C1 segment of cervical spinal cord (tissue), 14 donors: ENCODE data around the gene ANKH.
A peak's percentile ranks its signal among the peaks of the same experiment; 100 is the strongest.

Source experiments
- DNase-seq, 14 donors: peaks; one replicate each; lab custom pipeline; 2025; lab: John Stamatoyannopoulos, UW

ANKH gene

DNA sequence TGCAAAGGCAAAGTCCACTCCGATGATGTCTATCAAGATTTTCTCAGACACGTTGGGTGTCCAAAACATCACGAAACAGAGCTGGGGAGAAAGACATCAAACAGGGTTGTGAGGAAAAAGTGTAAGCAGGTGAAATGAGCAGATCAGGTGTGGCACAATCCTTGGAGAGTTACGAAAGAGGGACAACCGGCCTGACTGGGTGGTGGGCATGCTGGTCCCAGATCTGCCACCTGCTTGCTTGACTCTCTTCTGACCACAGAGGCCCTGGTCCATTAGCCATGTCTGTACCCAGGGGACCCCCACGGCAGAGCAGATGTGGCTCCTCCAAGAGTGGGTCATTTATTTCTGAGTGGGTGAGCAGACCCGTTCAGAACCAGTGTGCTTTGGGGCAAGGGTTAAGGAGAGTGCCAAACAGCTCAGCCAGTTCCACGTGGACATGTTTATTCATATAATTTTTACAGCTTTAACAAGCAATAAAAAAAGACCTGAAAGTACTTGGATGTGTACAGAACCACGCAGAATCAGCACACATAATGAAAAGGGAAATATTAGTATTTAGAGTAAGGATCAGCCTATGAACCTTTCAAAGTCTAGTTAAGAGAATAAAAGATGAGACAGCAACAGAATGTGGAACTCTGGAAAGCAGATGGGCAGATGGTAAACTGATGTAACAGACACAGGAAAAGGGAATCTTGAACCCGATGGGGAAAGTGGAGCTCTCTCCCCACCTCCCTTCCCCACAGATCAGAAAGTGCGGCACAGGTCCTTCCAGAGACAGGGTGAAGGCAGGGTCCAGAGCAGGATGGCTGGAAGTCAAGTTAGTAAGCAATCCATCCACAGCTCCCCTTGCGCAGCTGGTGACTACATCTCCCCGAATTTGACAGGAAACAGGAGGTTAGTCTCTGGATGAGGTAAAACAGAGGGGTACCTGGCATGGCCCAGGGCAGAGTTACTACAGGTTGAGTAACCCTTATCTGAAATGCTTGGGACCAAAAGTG lies 154.5 kb downstream of the ANKH start:
- no peak for DNase-seq

DNA sequence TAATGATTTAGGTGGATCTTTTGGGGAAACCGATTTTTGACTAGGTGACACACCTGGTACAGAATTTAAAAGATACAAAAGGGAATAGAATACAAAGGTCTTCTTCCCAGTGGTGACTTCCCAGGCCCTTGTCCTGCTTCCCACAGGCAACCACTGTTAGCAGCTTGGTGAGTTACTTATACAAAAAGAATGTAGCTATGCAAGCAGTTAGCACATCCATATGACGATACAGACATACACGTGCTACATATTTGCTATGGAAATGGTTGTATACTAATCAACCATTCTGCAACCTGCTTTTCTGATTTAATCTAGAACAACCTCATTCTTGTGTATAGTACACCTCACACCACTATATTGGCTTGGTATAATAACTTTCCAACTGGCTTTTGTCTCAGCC lies 156.1 kb downstream of the ANKH start:
- DNase-seq: no peak

DNA sequence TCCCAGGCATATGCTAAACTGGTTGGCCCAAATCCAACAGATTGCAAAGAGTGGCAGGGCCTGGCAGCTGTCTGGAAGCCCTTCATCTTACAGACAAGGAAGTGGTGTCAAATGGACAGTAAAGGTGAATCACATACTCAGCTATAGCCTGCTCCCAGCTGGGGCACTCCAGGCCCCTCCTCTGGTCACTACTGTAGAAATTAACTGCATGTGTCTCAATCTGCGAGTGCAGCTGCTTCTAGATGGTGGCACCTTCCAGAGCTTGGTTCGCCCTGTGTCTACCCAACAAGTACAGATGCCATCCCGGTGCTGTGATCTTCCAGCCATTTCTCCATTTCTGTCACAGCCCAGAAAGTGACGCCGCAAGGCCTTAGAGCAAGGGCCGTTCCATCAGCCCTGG lies 156.9 kb downstream of the ANKH start:
- DNase-seq: no peak

DNA sequence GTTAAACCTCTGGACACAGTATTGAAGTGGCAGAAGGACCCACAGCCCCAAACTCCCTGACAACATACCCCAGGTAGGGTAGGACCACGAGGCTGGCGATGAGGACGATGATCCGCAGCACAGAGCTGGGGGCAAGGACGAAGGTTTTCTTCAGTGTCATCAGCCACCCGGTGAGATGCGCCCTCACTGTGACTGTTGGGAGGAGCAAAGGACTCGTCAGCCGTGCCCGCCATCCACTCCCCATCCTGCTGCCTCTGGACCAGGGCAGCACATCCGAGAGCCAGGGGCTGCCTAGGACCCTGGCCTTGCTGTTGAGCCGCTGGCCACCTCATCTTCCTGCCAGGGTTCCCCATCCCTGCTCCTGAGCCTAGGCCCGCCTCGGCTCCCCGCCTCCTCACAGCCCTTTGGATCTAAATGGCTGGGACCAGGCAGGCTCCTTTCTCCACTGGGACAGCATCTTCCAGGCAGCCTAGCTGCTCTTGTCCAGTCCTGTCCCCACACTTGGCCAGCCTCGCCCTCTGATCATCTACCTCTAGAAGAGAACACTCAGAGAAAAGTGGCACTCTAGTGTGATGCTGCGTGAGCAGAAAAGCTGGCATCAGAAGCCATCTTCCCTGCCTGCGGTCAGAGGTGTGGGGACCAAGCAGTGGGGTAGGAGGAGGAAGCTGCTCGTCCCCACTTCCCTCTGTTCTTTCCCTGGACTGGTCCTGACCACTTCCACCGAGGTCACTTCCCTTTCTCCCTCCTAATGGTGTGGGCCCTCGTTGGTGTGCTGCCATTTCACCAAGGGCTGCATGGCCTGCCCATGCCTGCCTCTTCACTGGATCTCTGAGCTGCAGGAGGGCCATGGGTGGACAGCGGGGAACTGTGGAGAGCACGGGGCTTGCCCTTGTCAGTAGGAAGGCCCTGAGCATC lies 157.8 kb downstream of the ANKH start:
- DNase-seq: no peak

DNA sequence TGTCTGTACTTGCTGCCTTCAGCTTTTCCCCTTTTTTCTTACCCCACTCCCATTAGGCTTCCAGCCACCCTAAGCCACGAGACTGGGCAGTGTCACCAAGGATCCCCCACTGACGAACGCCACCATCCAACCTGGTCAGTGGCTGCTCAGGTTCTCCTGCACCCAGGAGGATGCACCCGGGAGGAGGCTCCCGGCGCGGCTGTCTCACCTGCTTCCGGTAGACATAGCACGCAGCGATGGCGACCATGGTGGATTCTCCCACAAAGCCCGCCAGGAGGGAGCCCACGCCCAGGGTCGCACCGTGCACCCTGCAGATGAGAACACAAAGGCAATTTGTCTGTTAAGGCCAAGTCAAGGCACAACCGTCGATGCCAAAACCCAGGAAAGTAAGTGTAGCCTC lies 158.9 kb downstream of the ANKH start:
- no peak for DNase-seq

DNA sequence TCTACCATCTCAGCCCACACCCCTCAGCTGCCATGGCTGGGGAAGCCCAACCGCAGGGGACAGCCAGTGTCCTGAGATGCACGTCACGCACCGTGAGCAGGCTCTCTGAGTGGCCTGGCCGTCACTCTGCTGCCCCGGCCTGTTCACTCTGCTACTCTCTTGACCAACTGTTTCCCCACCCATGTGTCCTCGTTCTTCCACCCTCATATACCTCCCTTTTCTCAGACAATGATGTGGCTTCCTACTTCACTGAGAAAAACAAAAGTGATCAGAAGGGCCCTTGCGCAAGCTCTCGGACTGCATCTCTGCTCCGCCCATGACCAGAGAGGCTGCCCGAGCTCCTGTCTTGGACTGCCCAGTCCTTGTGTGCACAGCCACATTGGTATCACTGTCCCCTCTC lies 159.4 kb downstream of the ANKH start:
- no peak for DNase-seq

DNA sequence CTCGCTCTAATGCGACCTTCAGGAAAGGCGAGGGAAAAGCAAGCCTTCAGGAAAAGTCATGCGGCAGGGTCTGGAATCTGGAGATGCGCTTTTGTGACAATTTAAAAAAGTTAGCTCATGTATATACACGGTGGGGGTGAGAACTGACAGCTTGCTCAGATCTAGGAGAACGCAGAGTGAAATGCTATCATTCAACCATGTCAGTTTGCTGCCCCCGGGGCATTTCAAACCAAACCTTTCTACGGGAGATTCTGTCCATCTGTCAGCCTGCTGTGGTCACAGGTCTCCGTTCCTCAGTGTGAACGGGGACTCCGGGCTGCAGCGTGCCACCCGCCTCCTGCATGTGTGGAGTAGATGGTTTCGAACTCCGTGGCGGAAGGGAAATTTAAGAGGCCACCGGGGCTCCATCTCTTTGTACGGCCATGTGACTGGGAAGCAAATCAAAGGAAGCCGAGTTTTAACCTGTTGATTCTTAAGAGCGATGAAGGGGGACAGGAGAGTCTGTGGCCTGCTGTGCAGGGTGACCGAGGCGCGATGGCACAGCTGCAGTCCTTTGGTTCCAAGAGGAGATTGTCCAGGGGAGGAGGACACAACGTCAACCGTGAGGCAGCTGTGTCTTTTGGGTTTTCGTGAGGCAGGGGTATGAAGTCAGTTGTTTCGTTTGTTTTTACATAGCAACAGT lies 161.1 kb downstream of the ANKH start:
- DNase-seq: no peak

DNA sequence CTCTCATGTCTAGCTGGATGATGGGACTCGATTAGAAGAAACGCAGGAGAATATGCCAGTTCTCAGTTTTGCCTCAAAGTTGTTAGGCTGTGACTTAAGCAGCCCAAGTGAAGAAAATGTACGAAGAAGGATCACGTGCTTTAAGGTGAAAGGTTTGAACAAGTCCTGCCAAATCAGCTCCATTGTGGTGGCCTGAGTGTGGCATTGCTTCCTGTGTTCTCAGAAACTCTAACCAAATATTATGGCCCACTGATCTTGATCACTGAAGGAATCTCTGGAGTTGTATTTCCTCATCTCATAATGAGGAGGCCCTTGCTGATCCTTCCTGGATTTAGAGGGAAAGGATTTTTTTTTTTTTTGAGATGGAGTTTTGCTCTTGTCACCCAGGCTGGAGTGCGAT lies 163.0 kb downstream of the ANKH start:
- DNase-seq: no peak

DNA sequence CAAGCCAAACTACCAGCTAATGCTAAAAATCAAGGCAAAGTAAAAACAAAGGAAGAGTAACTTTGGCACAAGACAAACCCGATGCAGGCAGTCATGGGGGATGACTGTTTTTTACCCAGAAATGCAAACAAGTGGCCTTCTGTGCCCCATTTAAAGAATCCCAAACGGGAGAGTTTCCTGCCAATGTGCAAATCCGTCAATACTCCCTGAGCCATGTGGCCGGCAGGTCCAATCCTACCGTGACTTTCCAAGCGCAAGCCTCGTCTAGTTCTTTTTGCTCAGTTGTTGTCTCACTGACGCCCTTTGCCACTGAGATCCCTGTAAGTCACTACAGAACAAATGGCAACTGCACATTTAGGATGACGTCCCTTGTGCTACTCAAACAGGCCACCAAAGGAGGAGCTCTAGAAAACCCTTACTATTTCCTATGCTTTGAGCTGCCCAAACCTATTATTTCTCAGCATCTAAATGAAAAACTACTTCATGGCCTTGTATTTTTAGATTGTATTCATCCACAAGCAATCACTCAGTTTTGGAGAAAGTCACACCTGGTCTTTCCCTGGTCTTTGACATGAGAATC lies 163.7 kb downstream of the ANKH start:
- DNase-seq: peak in 2 of 14 donors; percentile 41 to 69

DNA sequence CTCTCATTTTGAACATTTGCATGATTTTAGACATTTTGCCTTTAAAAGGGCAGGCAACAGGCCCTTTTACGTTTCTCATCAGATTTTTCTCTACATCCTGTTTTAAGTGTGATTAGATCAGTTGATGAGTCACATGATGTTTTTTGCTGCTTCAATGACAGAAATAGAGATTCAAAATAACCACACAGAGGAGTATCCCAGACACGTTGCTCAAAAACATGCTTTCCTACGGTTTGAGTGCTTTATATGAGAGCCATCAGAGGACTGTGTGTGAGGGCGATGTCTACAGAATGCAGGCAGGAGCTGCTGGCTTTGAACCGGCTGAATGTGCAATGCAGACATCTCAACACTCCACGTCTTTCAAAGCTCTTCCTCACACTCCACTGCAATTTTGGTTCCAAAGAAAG lies 165.0 kb downstream of the ANKH start:
- no peak for DNase-seq

DNA sequence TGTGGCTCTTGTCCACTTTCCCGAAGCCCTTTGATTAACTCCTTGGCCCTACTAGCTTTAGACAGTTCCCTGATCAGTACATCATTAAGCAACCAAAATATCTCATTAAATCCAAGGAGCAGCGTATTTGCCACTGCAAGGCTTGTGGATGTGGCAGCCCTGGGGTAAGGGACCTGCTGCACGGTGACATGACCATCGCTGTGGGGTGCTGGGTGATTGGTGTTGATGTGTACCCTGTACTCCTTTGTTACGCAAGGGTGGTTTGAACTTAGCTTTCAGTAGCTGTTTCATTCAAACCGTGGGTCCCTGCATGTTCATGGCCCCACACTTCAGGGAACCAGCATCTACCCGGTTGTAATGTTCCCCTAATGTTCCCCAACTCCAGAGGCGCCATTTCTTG lies 166.0 kb downstream of the ANKH start:
- DNase-seq: no peak

DNA sequence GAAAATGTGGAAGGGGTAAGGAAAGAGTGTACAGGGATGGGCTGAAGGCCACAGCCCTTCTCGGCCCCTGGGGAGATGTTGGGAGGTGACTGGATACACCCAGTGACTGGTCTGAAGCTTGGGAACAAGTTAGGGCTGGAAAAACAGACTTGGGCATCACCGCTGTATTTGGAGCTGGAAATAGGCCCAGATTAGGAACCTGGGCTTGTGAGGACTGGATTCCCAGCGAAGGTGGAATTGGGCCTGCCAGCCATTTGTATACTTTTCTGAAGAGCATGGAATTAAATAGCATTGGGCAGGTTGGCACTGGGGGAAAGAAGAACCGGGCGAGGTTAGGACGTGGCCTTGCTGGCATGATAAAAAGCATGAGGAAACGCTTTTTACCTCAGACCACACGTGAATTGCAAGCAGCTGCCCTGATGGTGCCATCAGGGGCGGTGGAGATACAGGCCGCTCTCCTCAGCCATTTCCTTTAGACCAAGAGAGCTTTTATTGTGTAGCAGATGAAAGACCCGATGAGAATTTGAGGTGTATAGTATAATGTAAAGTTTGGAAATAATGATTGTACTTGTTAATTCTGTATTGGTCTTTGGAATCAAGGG lies 169.2 kb downstream of the ANKH start:
- no peak for DNase-seq

DNA sequence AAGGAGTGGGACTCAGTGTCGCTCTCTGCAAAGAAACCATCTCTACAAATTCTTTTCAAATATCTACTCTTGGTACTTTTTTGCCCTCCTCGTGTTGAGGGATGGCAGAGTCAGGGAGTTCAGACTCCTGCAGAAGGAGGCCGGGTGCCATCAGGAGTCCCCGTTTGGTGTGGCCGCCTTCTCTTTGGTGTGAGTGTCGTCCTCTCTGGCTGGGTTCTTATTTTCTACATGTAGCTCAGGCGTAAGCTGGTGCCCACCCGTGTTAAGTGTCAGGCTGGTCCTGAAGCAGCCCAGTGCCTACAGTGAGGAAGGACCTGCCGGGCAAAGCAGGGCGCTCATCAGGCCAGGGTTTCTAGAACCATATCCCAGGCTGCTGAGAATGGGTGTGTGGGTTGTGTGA lies 170.0 kb downstream of the ANKH start:
- no peak for DNase-seq

DNA sequence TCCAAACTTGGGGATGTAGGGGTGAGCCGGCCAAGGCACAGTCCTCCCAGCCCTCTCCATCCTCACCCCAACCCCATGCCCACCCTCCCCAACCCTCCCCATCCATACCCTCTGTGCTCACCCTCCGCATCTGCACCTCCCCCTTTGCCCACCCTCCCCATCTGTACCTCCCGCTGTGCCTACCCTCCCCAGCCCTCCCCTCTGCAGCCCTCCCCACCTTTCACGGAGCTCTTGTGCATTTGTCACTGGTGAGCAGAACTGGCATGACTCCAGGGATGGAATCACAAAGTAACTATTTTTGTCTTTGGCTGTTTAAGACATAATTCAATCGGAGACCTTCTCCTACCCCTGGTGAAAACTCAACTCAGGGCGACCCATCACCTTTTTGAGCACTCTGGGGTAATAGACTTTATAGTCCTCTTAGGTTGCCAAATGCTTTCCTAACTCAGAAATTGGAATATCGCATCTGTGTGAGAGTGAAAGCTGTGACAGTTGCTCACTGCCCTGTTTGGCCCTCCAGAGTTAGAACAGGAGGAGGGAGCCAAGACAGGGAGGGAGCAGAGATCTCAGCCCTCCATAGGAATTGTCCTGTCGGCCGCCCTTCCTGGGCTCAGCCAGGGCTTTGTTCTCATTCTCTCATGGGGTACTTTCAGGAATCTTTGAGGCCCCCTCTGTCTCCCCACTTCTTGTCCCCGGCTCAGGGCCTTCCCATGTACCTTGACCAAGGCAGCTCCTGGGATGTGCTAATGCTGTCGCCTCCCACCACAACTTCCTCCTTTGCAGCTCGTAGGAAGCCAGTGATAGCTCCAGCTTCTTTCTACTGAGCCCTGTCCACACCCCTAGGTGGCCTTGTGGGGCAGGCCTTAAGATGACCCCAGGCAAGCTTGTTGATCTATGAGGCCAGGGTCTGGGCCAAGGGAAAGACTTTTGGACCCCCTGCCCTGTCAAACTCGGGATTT lies 170.8 kb downstream of the ANKH start:
- DNase-seq: no peak

DNA sequence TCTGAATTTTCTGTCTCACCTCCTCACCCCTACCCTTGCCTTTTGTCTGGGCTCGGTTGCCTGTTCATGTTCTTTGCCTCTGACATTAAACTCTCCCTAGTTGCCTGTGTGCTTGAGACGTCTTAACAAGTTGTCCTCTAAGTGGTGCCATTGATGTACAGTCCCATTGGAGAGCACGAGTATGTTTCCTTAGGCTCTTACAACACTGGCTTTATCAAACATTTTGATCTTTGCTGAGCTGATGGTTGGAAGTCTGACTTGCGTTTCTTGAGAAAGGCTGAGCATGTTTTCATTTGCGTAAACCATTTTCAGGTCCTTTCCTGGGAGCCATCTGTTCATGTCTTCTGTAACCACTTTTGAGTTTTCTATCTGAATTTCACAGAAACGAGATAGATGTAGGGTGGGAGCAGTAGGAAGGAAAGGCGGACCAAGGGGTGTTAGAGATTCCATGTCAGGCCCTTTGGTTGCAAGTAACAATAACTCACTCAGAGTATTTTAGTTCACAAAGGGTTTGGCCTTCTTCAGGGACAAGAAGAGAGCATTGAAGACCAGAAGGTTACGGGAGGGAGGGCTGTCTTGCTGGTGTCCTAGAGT lies 171.7 kb downstream of the ANKH start:
- no peak for DNase-seq

DNA sequence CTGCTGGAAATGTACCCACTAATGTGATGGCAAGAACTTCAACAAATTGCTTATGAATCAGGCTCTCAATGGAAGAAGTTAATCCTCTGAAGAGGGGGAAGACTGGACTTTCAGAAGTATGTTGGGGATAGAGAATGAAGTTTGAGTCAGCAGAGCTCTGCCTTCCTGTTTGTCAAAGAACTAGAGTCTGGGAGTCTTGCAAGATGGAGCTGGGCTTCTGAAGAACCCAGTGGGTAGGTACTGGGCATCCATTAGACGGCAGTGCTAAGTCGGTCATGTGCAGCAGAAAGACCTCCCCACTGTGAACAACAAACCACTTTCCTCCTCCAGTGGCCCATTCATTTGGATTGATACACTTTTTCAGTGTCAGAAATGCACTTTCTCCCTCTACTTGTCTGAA lies 172.4 kb downstream of the ANKH start:
- DNase-seq: no peak

DNA sequence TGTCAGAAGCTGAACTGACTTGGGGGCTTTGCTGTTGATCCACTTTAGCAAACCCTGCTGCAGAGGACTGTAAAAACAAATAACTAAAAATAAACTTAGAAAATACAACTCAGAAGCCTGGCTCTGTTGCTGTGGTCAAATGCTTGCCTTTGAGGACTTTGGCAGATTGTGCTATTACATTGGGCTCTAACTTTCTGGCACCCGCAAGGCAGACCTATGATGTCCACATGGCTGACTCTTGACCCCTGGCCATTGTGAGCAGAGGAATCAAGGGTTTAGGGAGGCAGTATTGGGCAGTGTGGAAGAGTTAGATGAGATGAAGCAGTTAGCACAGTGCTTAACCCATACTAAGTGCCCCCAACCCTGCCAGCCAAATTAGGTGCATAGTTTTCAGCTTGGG lies 173.1 kb downstream of the ANKH start:
- no peak for DNase-seq

DNA sequence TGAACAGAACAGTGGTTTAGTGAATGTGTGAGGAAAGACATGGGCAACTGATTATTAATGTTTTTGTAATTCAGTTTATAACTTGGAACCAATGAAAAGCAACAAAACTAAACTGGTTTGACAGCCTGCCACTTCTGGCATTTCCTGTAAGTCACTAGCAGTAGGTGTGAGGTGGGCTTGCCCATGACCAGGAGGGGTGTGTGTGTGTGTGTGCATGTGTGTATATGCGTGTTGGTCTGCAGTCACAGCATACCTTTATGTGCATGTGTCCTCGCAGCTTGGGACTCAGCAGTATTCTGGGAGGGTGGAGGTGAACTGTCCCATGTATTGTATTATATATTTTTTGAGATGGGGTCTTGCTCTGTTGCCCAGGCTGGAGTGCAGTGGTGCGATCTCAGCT lies 174.7 kb downstream of the ANKH start:
- no peak for DNase-seq

DNA sequence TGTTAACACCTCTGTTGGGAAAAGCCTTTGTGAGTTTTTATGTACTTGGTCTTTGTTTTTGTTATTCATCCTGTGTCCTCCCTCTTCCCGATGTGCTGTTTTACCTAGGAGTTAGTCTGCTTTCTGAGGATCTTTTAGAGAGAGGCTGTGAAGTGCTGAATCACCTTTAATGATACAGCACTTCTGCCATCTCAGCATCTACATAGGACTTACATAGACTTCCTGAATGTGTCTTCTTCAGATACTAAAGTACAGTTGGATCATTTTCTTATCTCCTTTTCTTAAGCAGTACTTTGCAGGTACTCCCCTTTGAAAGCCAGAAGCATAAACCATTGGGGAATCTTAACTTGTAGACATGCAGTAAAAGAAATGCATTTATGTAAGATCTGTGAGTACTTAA lies 175.5 kb downstream of the ANKH start:
- no peak for DNase-seq

DNA sequence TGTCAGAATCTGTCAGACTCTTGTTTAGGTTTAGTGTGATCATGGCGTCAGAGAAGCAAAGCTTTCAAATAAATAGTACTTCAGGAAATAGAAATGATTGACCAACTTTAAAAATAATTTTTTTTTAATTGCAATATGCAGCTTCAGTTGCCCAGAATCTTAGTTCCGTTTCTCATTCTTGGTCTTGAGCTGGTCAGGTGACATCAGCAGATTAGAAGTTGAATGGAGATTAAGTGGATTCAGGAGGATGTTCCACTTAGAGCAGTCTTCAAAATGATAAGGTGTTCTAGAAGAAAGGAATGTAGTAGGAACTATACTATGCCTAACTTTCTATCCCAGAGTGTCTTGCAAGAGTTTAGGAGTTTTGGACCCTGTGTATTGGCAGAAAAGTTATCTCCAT lies 176.4 kb downstream of the ANKH start:
- no peak for DNase-seq
